Karpas-422 (cell line): ENCODE data around the gene TPSB2. TPM values are rescaled to one million over a fixed set of nuclear protein-coding genes. Genes with fewer than 3 reads are reported as not detected.

Experiments
- DNase-seq: peaks from one replicate; pipeline ENCODE4 v3.0.0-alpha.2; 2015
- H2AFZ ChIP-seq: fragments of 200-600 bp; sonication (generic); 2 replicates; pipeline ENCODE4 v1.6.1; 2014; ENCODE audit warnings: antibody characterized with exemption, low read length, mixed read lengths
- H3K27ac ChIP-seq: fragments of 200-600 bp; sonication (generic); 2 replicates; pipeline ENCODE4 v1.5.1; 2014; ENCODE audit warnings: mild to moderate bottlenecking, low read length, moderate library complexity
- H3K27me3 ChIP-seq: fragments of 200-600 bp; sonication (generic); 2 replicates; pipeline ENCODE4 v1.6.1; 2014; ENCODE audit warnings: low read length, mixed read lengths
- H3K36me3 ChIP-seq: fragments of 200-600 bp; sonication (generic); 2 replicates; pipeline ENCODE4 v1.6.1; 2014; ENCODE audit warnings: low read length, mixed read lengths; ENCODE audit not compliant: insufficient read depth
- H3K4me1 ChIP-seq: fragments of 200-600 bp; sonication (generic); 2 replicates; pipeline ENCODE4 v1.6.1; 2014; ENCODE audit warnings: mild to moderate bottlenecking, low read length, mixed read lengths
- H3K4me2 ChIP-seq: fragments of 200-600 bp; sonication (generic); 2 replicates; pipeline ENCODE4 v1.6.1; 2014; ENCODE audit warnings: low read length, low read depth, mild to moderate bottlenecking; ENCODE audit not compliant: poor library complexity, severe bottlenecking
- H3K4me3 ChIP-seq: fragments of 200-600 bp; sonication (generic); 2 replicates; pipeline ENCODE4 v1.5.1; 2014; ENCODE audit warnings: mild to moderate bottlenecking, antibody characterized with exemption, low read length, mixed read lengths
- H3K79me2 ChIP-seq: fragments of 200-600 bp; sonication (generic); 2 replicates; pipeline ENCODE4 v1.6.1; 2014; ENCODE audit warnings: mild to moderate bottlenecking, low read length, mixed read lengths
- H3K9ac ChIP-seq: fragments of 200-600 bp; sonication (generic); 2 replicates; pipeline ENCODE4 v1.6.0; 2014; ENCODE audit warnings: low read length
- H3K9me2 ChIP-seq: fragments of 200-600 bp; sonication (generic), shearing (Covaris generic); replicated peaks from 2 replicates; pipeline ENCODE4 v1.6.0; 2014; ENCODE audit warnings: mild to moderate bottlenecking, low read length, moderate library complexity; ENCODE audit not compliant: insufficient read depth
- H3K9me3 ChIP-seq: fragments of 300-700, 200-600 bp; sonication (generic); 2 replicates; pipeline ENCODE4 v1.6.1; 2014; ENCODE audit warnings: low read length, mixed read lengths
- H4K20me1 ChIP-seq: fragments of 200-600 bp; sonication (generic); 2 replicates; pipeline ENCODE4 v1.6.1; 2014; ENCODE audit warnings: mild to moderate bottlenecking, antibody characterized with exemption, low read length, low read depth; ENCODE audit not compliant: insufficient read depth
- total RNA-seq: library from RNA; depleted of rRNA; stranded (reverse); fragments of >200 nt; shearing (Covaris generic); gene quantifications from 2 replicates; pipeline ENCODE4 v1.2.3, GENCODE V29; 2014; ENCODE audit warnings: low replicate concordance

Gene TPSB2
- total RNA-seq, 1 experiment from 2014 or later, result not detected

- Histone ChIP-seq H3K79me2 (no peaks in the 10 kb centered on the region), H3K4me2 (no peak overlapping the region)
Measured at GRCh38 chr16:1221628-1222552, 8.1 kb downstream of the TPSB2 start.

GRCh38 chr16:1220841-1221627 is 8.9 kb downstream of the TPSB2 start:
- no peaks in the 10 kb centered on the region for H3K4me1 ChIP-seq
- H3K4me3 ChIP-seq, result no peak overlapping the region
- 0 out of 2 replicates have a peak, but pooled peaks cover 3% of the 10 kb centered on the region for H4K20me1 ChIP-seq
- H3K9ac ChIP-seq, result no peak overlapping the region
- no peaks in the 10 kb centered on the region for H3K79me2 ChIP-seq
- H3K27me3 ChIP-seq, result no peaks in the 10 kb centered on the region
- H3K36me3 ChIP-seq, result no peaks in the 10 kb centered on the region
- no peak for DNase-seq
- H2AFZ ChIP-seq, result no peak overlapping the region
- no peak overlapping the region for H3K4me2 ChIP-seq
- H3K9me3 ChIP-seq, result no peaks in the 10 kb centered on the region
- H3K27ac ChIP-seq, result no peak overlapping the region
- no peaks in the 10 kb centered on the region for H3K9me2 ChIP-seq

More at GRCh38 chr16:1221628-1222552, 8.1 kb downstream of the TPSB2 start:
- H3K4me1 ChIP-seq, result no peaks in the 10 kb centered on the region
- no peak overlapping the region for H3K4me3 ChIP-seq
- no peak for DNase-seq
- H3K36me3 ChIP-seq, result no peaks in the 10 kb centered on the region
- 0 out of 2 replicates have a peak, but pooled peaks cover 3% of the 10 kb centered on the region for H4K20me1 ChIP-seq
- no peak overlapping the region for H3K27ac ChIP-seq
- no peaks in the 10 kb centered on the region for H3K9me2 ChIP-seq
- no peaks in the 10 kb centered on the region for H3K9me3 ChIP-seq
- H3K27me3 ChIP-seq, result no peaks in the 10 kb centered on the region
- no peak overlapping the region for H3K9ac ChIP-seq
- no peak overlapping the region for H2AFZ ChIP-seq

GRCh38 chr16:1220098-1220728 is 9.8 kb downstream of the TPSB2 start:
- Histone ChIP-seq H3K79me2 (no peaks in the 10 kb centered on the region), H3K9me3 (no peaks in the 10 kb centered on the region), H3K4me3 (no peak overlapping the region), H3K9ac (no peak overlapping the region), H4K20me1 (0 out of 2 replicates have a peak, but pooled peaks cover 3% of the 10 kb centered on the region), H2AFZ (no peak overlapping the region), H3K9me2 (no peaks in the 10 kb centered on the region), H3K36me3 (no peaks in the 10 kb centered on the region), H3K4me2 (no peak overlapping the region), H3K27ac (no peak overlapping the region), H3K4me1 (no peaks in the 10 kb centered on the region), H3K27me3 (no peaks in the 10 kb centered on the region)
- no peak for DNase-seq

GRCh38 chr16:1218930-1219611 is 10.9 kb downstream of the TPSB2 start:
- Histone ChIP-seq H4K20me1 (peaks cover 3% of the 10 kb centered on the region; the same call in 1 of the 2 replicates), H3K36me3 (no peaks in the 10 kb centered on the region), H3K9me3 (no peaks in the 10 kb centered on the region), H3K4me1 (no peaks in the 10 kb centered on the region), H3K9me2 (no peaks in the 10 kb centered on the region), H3K27ac (no peak overlapping the region), H3K4me3 (no peak overlapping the region), H3K4me2 (no peak overlapping the region), H2AFZ (no peak overlapping the region), H3K9ac (no peak overlapping the region), H3K79me2 (no peaks in the 10 kb centered on the region), H3K27me3 (no peaks in the 10 kb centered on the region)
- no peak for DNase-seq

GRCh38 chr16:1218061-1218929 is 11.7 kb downstream of the TPSB2 start:
- H3K4me2 ChIP-seq, result no peak overlapping the region
- DNase-seq, result no peak
- no peak overlapping the region for H3K27ac ChIP-seq
- no peaks in the 10 kb centered on the region for H3K27me3 ChIP-seq
- no peak overlapping the region for H2AFZ ChIP-seq
- H3K36me3 ChIP-seq, result no peaks in the 10 kb centered on the region
- H4K20me1 ChIP-seq, result peaks cover 3% of the 10 kb centered on the region; the same call in 1 of the 2 replicates
- no peaks in the 10 kb centered on the region for H3K9me2 ChIP-seq
- H3K9me3 ChIP-seq, result no peaks in the 10 kb centered on the region
- H3K79me2 ChIP-seq, result no peaks in the 10 kb centered on the region
- no peak overlapping the region for H3K9ac ChIP-seq
- no peak overlapping the region for H3K4me3 ChIP-seq
- no peaks in the 10 kb centered on the region for H3K4me1 ChIP-seq

GRCh38 chr16:1217526-1217925 is 12.5 kb downstream of the TPSB2 start:
- Histone ChIP-seq H3K4me3 (no peak overlapping the region), H3K4me1 (no peaks in the 10 kb centered on the region), H4K20me1 (no peaks in the 10 kb centered on the region; the same call in 1 of the 2 replicates), H3K4me2 (no peak overlapping the region), H2AFZ (no peak overlapping the region), H3K79me2 (no peaks in the 10 kb centered on the region), H3K9me3 (no peaks in the 10 kb centered on the region), H3K9me2 (no peaks in the 10 kb centered on the region), H3K27ac (no peak overlapping the region), H3K36me3 (no peaks in the 10 kb centered on the region), H3K9ac (no peak overlapping the region), H3K27me3 (no peaks in the 10 kb centered on the region)
- no peak for DNase-seq

GRCh38 chr16:1216681-1217400 is 13.1 kb downstream of the TPSB2 start:
- Histone ChIP-seq H4K20me1 (no peaks in the 10 kb centered on the region; the same call in 1 of the 2 replicates), H3K9me2 (no peaks in the 10 kb centered on the region), H3K9me3 (no peaks in the 10 kb centered on the region), H3K79me2 (no peaks in the 10 kb centered on the region), H3K27me3 (no peaks in the 10 kb centered on the region), H2AFZ (no peak overlapping the region), H3K4me2 (no peak overlapping the region), H3K36me3 (no peaks in the 10 kb centered on the region), H3K4me3 (no peak overlapping the region), H3K9ac (no peak overlapping the region), H3K4me1 (no peaks in the 10 kb centered on the region), H3K27ac (no peak overlapping the region)
- DNase-seq, result no peak
